Duodenal mucosa (tissue), 2 donors: Measurements from ENCODE around the gene RBSN.
A peak's percentile ranks its signal among the peaks of the same experiment; 100 is the strongest.

ENCODE experiments used
- H3K27ac ChIP-seq: one replicate; pipeline ENCODE4 v1.7.0; 2013; ENCODE audit warnings: low read depth, low read length
- H3K27me3 ChIP-seq, 2 donors: one replicate each; pipeline ENCODE4 v1.7.0; 2013; ENCODE audit warnings: low read length in 2 of 2, control low read depth in 1 of 2; ENCODE audit not compliant: insufficient read depth in 2 of 2, control insufficient read depth in 1 of 2
- H3K36me3 ChIP-seq, 2 donors: one replicate each; pipeline ENCODE4 v1.7.0; 2013; ENCODE audit warnings: low read length in 2 of 2, control low read depth in 1 of 2; ENCODE audit not compliant: insufficient read depth in 2 of 2, control insufficient read depth in 1 of 2
- H3K4me1 ChIP-seq, 2 donors: one replicate each; pipeline ENCODE4 v1.7.0; 2013; ENCODE audit warnings: low read length in 2 of 2, control low read depth in 1 of 2; ENCODE audit not compliant: insufficient read depth in 2 of 2, control insufficient read depth in 1 of 2
- H3K4me3 ChIP-seq, 2 donors: one replicate each; pipeline ENCODE4 v1.7.0; 2013; ENCODE audit warnings: low read length in 2 of 2, low read depth in 1 of 2
- H3K9ac ChIP-seq, 2 donors: one replicate each; pipeline ENCODE4 v1.7.0; 2013; ENCODE audit warnings: low read length in 2 of 2, low read depth in 1 of 2
- H3K9me3 ChIP-seq, 2 donors: one replicate each; pipeline ENCODE4 v1.7.0; 2013; ENCODE audit warnings: low read length in 2 of 2, control low read depth in 1 of 2; ENCODE audit not compliant: control insufficient read depth in 1 of 2

Gene RBSN

GRCh38 chr3:15083252-15083651 is 15.7 kb downstream of the RBSN start:
- Histone ChIP-seq H3K36me3 (peaks cover 45 to 82% of the 10 kb centered on the region in 2 donors), H3K4me3 (no peak overlapping the region), H3K9ac (no peak overlapping the region), H3K4me1 (no peaks in the 10 kb centered on the region), H3K27me3 (no peaks in the 10 kb centered on the region), H3K27ac (no peak overlapping the region), H3K9me3 (no peaks in the 10 kb centered on the region)

- H3K9me3 ChIP-seq, result no peaks in the 10 kb centered on the region
- H3K9ac ChIP-seq, result no peak overlapping the region
- H3K27me3 ChIP-seq, result no peaks in the 10 kb centered on the region
- H3K27ac ChIP-seq, result no peak overlapping the region
- no peak overlapping the region for H3K4me3 ChIP-seq
- H3K4me1 ChIP-seq, result no peaks in the 10 kb centered on the region
- peaks cover 55 to 93% of the 10 kb centered on the region in 2 donors for H3K36me3 ChIP-seq
Observed at GRCh38 chr3:15081960-15082664, 16.8 kb downstream of the RBSN start.

GRCh38 chr3:15079091-15079490 is 19.9 kb downstream of the RBSN start:
- Histone ChIP-seq H3K27ac (no peak overlapping the region), H3K4me3 (no peak overlapping the region), H3K27me3 (no peaks in the 10 kb centered on the region), H3K9ac (no peak overlapping the region), H3K9me3 (no peaks in the 10 kb centered on the region), H3K4me1 (no peaks in the 10 kb centered on the region), H3K36me3 (peaks cover 64 to 95% of the 10 kb centered on the region in 2 donors)

GRCh38 chr3:15074500-15074899 is 24.4 kb downstream of the RBSN start:
- no peaks in the 10 kb centered on the region for H3K4me1 ChIP-seq

GRCh38 chr3:15071699-15072098 is 27.2 kb downstream of the RBSN start:
- peaks cover 30 to 54% of the 10 kb centered on the region in 2 donors for H3K36me3 ChIP-seq
- no peaks in the 10 kb centered on the region for H3K4me1 ChIP-seq
- no peak overlapping the region for H3K4me3 ChIP-seq
- no peak overlapping the region for H3K9ac ChIP-seq
- H3K9me3 ChIP-seq, result no peaks in the 10 kb centered on the region
- H3K27me3 ChIP-seq, result no peaks in the 10 kb centered on the region
- no peak overlapping the region for H3K27ac ChIP-seq

More at GRCh38 chr3:15074500-15074899, 24.4 kb downstream of the RBSN start:
- Histone ChIP-seq H3K27ac (no peak overlapping the region), H3K9ac (no peak overlapping the region), H3K9me3 (no peaks in the 10 kb centered on the region), H3K4me3 (no peak overlapping the region), H3K27me3 (no peaks in the 10 kb centered on the region), H3K36me3 (peaks cover 48 to 79% of the 10 kb centered on the region in 2 donors)

GRCh38 chr3:15069441-15069840 is 29.5 kb downstream of the RBSN start:
- Histone ChIP-seq H3K9ac (no peak overlapping the region), H3K4me3 (no peak overlapping the region), H3K27ac (no peak overlapping the region), H3K27me3 (no peaks in the 10 kb centered on the region), H3K9me3 (no peaks in the 10 kb centered on the region), H3K36me3 (peaks cover 14 to 31% of the 10 kb centered on the region in 2 donors), H3K4me1 (peaks cover 0 to 5% of the 10 kb centered on the region in 2 donors)

GRCh38 chr3:15066467-15066866 is 32.5 kb downstream of the RBSN start:
- no peak overlapping the region for H3K27ac ChIP-seq
- no peaks in the 10 kb centered on the region for H3K9me3 ChIP-seq
- H3K4me1 ChIP-seq, result peaks cover 8 to 19% of the 10 kb centered on the region in 2 donors
- no peak overlapping the region for H3K4me3 ChIP-seq
- peaks cover 0 to 3% of the 10 kb centered on the region in 2 donors for H3K36me3 ChIP-seq
- H3K27me3 ChIP-seq, result no peaks in the 10 kb centered on the region
- H3K9ac ChIP-seq, result no peak overlapping the region

- Histone ChIP-seq H3K27ac (no peak overlapping the region), H3K36me3 (no peaks in the 10 kb centered on the region), H3K4me3 (peak overlapping the region; percentile 89 to 90), H3K27me3 (no peaks in the 10 kb centered on the region), H3K4me1 (peaks cover 8 to 19% of the 10 kb centered on the region in 2 donors), H3K9ac (peak overlapping the region; percentile 77 to 83), H3K9me3 (no peaks in the 10 kb centered on the region)
Observed at GRCh38 chr3:15065550-15066007, 33.4 kb downstream of the RBSN start.

GRCh38 chr3:15064835-15065549 is 34.0 kb downstream of the RBSN start, which contains the start of gene MRPS25:
Gene MRPS25 (minus strand): TSS chr3:15065315. CDS start chr3:15065194, 121 bp downstream.
- Histone ChIP-seq H3K27me3 (no peaks in the 10 kb centered on the region), H3K4me1 (peaks cover 8 to 19% of the 10 kb centered on the region in 2 donors), H3K9ac (peak within 1 kb of the TSS; percentile 77 to 83), H3K36me3 (peaks cover 0 to 3% of the 10 kb centered on the region in 2 donors), H3K27ac (peak within 1 kb of the TSS; percentile 65), H3K9me3 (no peaks in the 10 kb centered on the region), H3K4me3 (peak within 1 kb of the TSS; percentile 89 to 90)

- Histone ChIP-seq H3K9ac (peak overlapping the region; percentile 77 to 83), H3K9me3 (no peaks in the 10 kb centered on the region), H3K4me3 (peak overlapping the region; percentile 89 to 90), H3K4me1 (peaks cover 8 to 19% of the 10 kb centered on the region in 2 donors), H3K27ac (peak overlapping the region; percentile 65), H3K36me3 (peaks cover 0 to 4% of the 10 kb centered on the region in 2 donors), H3K27me3 (no peaks in the 10 kb centered on the region)
Observed at GRCh38 chr3:15064299-15064834, 34.6 kb downstream of the RBSN start.
